Retinal pigment epithelial cell (primary cell): ENCODE data around the gene MILR1.

Experiments used
- DNase-seq: peaks from one replicate; pipeline ENCODE4 v3.0.0-alpha.2; 2010; ENCODE audit warnings: low read depth
- H3K4me3 ChIP-seq: 2 replicates; pipeline ENCODE4 v1.5.1; 2011; ENCODE audit warnings: mild to moderate bottlenecking, low read length, control low read depth, moderate library complexity
- TF ChIP-seq, protein P1 (sequence below): conservative IDR thresholded peaks from 2 replicates; pipeline ENCODE4 v1.5.1; 2011; ENCODE audit warnings: low read depth, low read length, control low read depth, inconsistent platforms

Gene MILR1

DNA sequence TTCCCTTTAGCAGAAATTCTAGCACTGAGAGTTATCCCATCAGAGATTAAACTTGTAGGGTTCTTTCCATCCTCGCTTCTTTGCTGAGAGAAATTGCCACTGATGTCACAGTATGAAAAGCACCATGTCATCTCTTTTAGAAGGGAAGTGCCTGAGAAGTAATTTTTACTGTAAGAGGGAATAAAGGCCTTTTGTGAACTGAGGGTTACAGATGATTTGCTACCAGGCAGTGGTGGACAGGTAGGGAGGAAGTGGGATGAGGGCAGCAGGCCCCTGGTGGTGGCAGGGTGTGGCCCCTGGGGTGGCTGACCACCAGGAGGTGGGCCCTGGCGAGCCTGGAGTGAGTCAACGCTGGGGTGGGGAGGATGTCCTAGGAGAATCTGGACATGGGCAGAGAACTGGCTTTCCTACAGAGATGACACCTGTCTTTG lies 6.4 kb upstream of the MILR1 start:
- no peak overlapping the region for H3K4me3 ChIP-seq
- TF ChIP-seq, protein P1, sequence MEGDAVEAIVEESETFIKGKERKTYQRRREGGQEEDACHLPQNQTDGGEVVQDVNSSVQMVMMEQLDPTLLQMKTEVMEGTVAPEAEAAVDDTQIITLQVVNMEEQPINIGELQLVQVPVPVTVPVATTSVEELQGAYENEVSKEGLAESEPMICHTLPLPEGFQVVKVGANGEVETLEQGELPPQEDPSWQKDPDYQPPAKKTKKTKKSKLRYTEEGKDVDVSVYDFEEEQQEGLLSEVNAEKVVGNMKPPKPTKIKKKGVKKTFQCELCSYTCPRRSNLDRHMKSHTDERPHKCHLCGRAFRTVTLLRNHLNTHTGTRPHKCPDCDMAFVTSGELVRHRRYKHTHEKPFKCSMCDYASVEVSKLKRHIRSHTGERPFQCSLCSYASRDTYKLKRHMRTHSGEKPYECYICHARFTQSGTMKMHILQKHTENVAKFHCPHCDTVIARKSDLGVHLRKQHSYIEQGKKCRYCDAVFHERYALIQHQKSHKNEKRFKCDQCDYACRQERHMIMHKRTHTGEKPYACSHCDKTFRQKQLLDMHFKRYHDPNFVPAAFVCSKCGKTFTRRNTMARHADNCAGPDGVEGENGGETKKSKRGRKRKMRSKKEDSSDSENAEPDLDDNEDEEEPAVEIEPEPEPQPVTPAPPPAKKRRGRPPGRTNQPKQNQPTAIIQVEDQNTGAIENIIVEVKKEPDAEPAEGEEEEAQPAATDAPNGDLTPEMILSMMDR, result no peak
- DNase-seq, result no peak

DNA sequence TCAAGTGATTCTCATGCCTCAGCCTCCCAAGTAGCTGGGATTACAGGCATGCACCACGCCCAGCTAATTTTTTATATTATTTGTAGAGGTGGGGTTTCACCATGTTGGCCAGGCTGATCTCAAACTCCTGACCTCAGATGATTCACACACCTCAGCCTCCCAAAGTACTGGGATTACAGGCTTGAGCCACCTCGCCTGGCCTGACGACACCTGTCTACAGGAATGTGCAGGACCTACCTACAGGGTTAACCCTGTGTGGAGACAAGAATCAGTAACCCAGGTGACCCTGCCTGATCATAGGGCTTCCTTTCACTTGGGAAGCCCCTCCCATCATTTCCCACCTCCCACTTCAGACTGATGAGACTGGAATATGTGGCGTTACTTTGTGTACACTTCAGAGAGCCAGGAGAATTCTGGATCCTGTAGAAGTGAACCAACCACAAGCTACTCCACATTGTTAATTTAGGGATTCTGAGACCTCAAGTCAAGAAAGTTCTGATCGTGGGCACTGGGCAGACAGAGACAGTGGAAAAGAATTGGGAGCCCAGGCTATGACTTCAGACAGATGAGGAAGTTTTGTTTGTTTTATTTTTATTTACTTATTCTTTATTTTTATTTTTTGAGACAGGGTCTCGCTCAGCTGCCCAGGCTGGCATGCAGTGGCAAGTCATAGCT lies 5.7 kb upstream of the MILR1 start:
- H3K4me3 ChIP-seq, result no peak overlapping the region
- DNase-seq, result no peak
- TF ChIP-seq, protein P1, result no peak

DNA sequence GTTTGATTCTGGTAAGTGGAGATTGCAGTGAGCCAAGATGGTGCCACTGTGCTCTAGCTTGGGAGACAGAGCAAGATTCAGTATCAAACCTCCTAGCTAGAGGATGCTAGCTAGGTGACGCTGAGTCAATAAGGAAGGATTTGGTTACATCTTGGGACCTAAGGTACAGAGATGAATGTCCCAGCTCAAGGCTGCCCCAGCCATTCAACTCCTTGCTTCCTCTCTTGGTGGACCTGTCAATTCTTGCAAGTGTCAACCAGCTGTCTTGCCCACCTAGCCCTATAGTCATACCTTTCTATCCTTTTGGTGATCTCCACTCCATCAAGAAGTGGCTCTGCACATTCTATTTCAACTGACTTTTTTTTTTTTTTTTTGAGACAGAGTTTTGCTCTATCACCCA lies 1.4 kb upstream of the MILR1 start:
- H3K4me3 ChIP-seq, result no peak overlapping the region
- TF ChIP-seq, protein P1, result no peak
- no peak for DNase-seq

DNA sequence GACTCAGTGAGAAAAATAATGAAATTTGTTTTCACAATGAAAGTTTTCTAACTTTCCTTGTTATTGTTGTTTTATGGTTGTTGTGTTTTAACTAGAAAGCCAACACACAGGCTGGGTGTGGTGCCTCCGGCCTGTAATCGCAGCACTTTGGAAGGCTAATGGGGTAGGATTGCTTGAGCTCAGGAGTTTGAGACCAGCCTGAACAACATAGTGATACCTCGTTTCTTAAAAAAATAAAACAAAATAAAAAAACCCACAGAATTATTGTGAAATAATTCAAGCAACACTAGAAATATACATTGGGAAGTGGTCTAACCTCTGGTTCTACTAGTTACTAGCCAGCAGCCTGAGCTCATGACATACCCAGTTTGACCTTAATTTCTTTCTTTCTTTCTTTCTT lies 630 bp downstream of the MILR1 start:
- H3K4me3 ChIP-seq, result no peak overlapping the region
- TF ChIP-seq, protein P1, result no peak
- no peak for DNase-seq

DNA sequence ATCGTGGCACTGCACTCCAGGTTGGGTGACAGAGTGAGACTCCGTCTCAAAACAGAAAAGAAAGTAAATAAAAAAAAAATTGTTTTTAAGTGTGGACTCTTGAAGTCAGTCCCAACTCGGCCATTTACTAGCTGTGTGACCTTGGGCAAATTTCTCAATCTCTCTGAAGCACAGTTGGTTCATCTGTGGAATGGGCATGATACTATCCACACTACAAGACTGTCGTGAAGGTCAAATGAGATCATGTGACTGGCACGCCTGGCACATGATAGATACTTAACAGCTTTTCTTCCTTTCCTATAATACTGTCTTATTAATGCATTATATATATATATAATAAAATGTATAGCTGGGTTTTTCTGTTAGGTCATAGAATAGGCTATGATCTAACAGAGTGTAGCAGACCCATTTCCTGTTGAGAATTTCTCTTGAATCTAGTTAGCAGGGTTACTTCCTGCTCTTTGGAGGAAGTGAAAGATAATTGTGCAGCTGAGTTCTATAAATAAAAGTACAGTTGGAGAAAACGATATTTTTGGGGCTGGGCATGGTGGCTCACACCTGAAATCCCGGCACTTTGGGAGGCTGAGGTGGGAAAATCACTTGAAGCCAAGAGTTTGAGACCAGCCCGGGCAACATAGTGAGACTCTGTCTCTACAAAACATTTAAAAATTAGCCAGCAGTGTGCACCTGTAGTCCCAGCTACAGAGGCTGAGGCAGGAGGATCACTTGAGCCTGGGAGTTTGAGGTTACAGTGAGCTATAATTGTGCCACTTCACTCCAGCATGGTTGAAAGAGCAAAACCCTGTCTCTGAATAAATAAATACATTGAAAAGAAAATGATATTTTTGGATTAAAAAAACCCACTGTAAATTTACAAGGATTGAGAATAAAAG lies 7.3 kb downstream of the MILR1 start:
- TF ChIP-seq, protein P1, result no peak
- no peak for DNase-seq
- no peak overlapping the region for H3K4me3 ChIP-seq

DNA sequence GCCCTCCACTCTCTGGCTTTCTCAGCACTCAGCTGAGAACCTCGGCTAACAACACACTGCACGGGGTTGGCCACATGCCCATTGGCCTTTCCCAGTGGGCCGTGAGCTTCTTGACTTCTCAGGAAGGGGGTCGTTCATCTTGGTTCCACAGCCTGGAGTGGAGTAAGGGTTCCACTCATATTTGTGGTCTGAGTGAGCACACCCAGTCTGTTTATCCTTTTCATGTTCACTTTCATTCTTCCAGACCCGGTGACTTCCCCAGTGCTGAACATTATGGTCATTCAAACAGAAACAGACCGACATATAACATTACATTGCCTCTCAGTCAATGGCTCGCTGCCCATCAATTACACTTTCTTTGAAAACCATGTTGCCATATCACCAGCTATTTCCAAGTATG lies 8.2 kb downstream of the MILR1 start:
- TF ChIP-seq, protein P1, result no peak
- H3K4me3 ChIP-seq, result no peak overlapping the region
- no peak for DNase-seq

DNA sequence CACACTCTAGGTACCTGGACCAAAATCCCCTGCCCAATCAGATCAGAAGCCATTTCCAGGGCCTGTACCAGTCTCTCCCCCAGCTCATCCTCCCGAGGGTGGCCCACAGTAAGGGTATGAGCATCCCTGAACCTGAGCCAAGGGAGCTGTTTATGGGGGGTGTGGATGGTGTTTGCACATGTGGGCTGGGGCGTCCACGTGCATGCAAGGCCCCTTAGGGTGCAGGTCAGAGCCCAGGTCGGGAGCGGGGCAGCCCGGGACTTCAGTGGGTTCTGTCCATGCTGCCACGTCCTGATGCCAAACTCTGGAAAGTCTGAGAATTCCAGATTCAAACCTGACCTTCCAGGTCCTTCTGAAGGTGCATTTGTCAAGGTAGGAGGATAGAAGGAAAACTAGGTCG lies 9.8 kb downstream of the MILR1 start:
- H3K4me3 ChIP-seq, result no peak overlapping the region
- TF ChIP-seq, protein P1, result no peak

More for the DNA sequence above, 9.8 kb downstream of the MILR1 start:
- no peak for DNase-seq
